B cell (primary cell): ENCODE data around the gene FAM174C. TPM values are rescaled to one million over a fixed set of nuclear protein-coding genes. Genes with fewer than 3 reads are reported as not detected.

Experiments
- ATAC-seq: fragments of 200-7000 bp; cut with Tn5 transposase; one replicate; pipeline ENCODE4 v1.10.0; 2021; ENCODE audit warnings: low read depth, mild to moderate bottlenecking, moderate number of reproducible peaks, moderate library complexity
- CTCF ChIA-PET: fragments of 350-600 bp; sonication (Branson Sonifier 250); formaldehyde crosslinking; loops from one replicate; lab custom pipeline; 2021; ENCODE audit warnings: antibody characterized with exemption, inconsistent platforms; lab: Charles Lee
- POLR2A ChIA-PET: fragments of 350-600 bp; sonication (Branson Sonifier 250); formaldehyde crosslinking; loops from one replicate; lab custom pipeline; 2021; ENCODE audit warnings: antibody characterized with exemption; lab: Charles Lee
- DNase-seq: peaks from one replicate; pipeline ENCODE4 v3.0.0; 2013
- H2AFZ ChIP-seq: 2 replicates; pipeline ENCODE4 v1.6.1; 2012; ENCODE audit warnings: mild to moderate bottlenecking, low read depth, low read length; ENCODE audit not compliant: insufficient read depth, poor library complexity, severe bottlenecking
- H3K27ac ChIP-seq, 2 donors: 1 replicate in 1 of 2; 2 replicates in 1 of 2; pipeline ENCODE4 v1.5.1; 2012 to 2013; ENCODE audit warnings: low read length in 2 of 2, mild to moderate bottlenecking in 2 of 2, moderate library complexity in 1 of 2
- H3K27me3 ChIP-seq, 4 experiments: fragments of 200-600 bp in 1 of 4; sonication (generic) in 1 of 4; replicated peaks in 1 of 4; 1 replicate in 2 of 4; 2 replicates in 2 of 4; pipeline versions ENCODE4 v1.6.1 to v1.7.0; 2013 to 2016; ENCODE audit warnings: low read length in 3 of 4, mild to moderate bottlenecking in 2 of 4, mixed read lengths in 1 of 4, moderate library complexity in 1 of 4; ENCODE audit not compliant: insufficient read depth in 4 of 4, control insufficient read depth in 3 of 4; ENCODE audit errors: control extremely low read depth in 1 of 4
- H3K36me3 ChIP-seq, 2 experiments: replicated peaks in 1 of 2; 1 replicate in 1 of 2; 2 replicates in 1 of 2; pipeline versions ENCODE4 v1.6.1 to v1.7.1; 2013; ENCODE audit warnings: low read length in 1 of 2; ENCODE audit not compliant: insufficient read depth in 2 of 2, control insufficient read depth in 1 of 2; ENCODE audit errors: control extremely low read depth in 1 of 2, extremely low read depth in 1 of 2
- H3K4me1 ChIP-seq, 2 donors: fragments of 200-600 bp in 1 of 2; sonication (generic) in 1 of 2; 1 replicate in 1 of 2; 2 replicates in 1 of 2; pipeline versions ENCODE4 v1.5.1 to v1.6.1; 2013 to 2017; ENCODE audit warnings: low read length in 2 of 2; ENCODE audit not compliant: control insufficient read depth in 2 of 2, insufficient read depth in 2 of 2
- H3K4me2 ChIP-seq: replicated peaks from 2 replicates; pipeline ENCODE3; 2012; ENCODE audit warnings: mild to moderate bottlenecking, low read depth, low read length; ENCODE audit not compliant: poor library complexity, severe bottlenecking
- H3K4me3 ChIP-seq, 5 experiments: fragments of 200-600 bp in 1 of 5; sonication (generic) in 1 of 5; 1 replicate in 3 of 5; 2 replicates in 2 of 5; pipeline versions ENCODE4 v1.5.1 to v1.7.0; 2011 to 2016; ENCODE audit warnings: low read length in 4 of 5, mild to moderate bottlenecking in 4 of 5, low read depth in 2 of 5, control low read depth in 1 of 5, moderate library complexity in 1 of 5; ENCODE audit not compliant: insufficient read depth in 1 of 5; ENCODE audit errors: control extremely low read depth in 1 of 5, extremely low read depth in 1 of 5
- H3K79me2 ChIP-seq: fragments of 200-600 bp; sonication (generic); one replicate; pipeline ENCODE4 v1.6.0; 2016; ENCODE audit warnings: low read length; ENCODE audit not compliant: control insufficient read depth, insufficient read depth
- H3K9ac ChIP-seq: fragments of 200-600 bp; sonication (generic); 2 replicates; pipeline ENCODE4 v1.6.1; 2017; ENCODE audit warnings: mild to moderate bottlenecking, low read length, moderate library complexity
- H3K9me3 ChIP-seq, 3 donors: one replicate each; pipeline versions ENCODE4 v1.6.1 to v1.7.1; 2013; ENCODE audit warnings: low read length in 2 of 3; ENCODE audit not compliant: control insufficient read depth in 2 of 3, insufficient read depth in 1 of 3; ENCODE audit errors: control extremely low read depth in 1 of 3
- H4K20me1 ChIP-seq: 2 replicates; pipeline ENCODE4 v1.6.0; 2012; ENCODE audit warnings: mild to moderate bottlenecking, low read length; ENCODE audit not compliant: insufficient read depth, control insufficient read depth, poor library complexity, severe bottlenecking
- H3K27ac Mint-ChIP-seq: one replicate; pipeline ENCODE4 v1.8.0; 2021; ENCODE audit warnings: mixed read lengths
- H3K27me3 Mint-ChIP-seq: one replicate; pipeline ENCODE4 v1.8.0; 2021; ENCODE audit warnings: mixed read lengths
- H3K4me1 Mint-ChIP-seq: one replicate; pipeline ENCODE4 v1.8.0; 2021; ENCODE audit warnings: mixed read lengths
- H3K4me3 Mint-ChIP-seq: one replicate; pipeline ENCODE4 v1.8.0; 2021; ENCODE audit warnings: mixed read lengths
- H3K9me3 Mint-ChIP-seq: one replicate; pipeline ENCODE4 v1.8.0; 2022; ENCODE audit warnings: mixed read lengths; ENCODE audit not compliant: insufficient read depth
- CTCF ChIP-seq: fragments of 200-600 bp; IDR thresholded peaks from one replicate; pipeline ENCODE4 v1.8.0; 2022; ENCODE audit warnings: antibody characterized with exemption, mild to moderate bottlenecking
- EZH2 ChIP-seq: IDR thresholded peaks from 2 replicates; pipeline ENCODE4 v1.6.1; 2012; ENCODE audit warnings: borderline replicate concordance, low read depth, mild to moderate bottlenecking, moderate library complexity, low read length; ENCODE audit not compliant: insufficient read depth, poor library complexity, severe bottlenecking
- WGBS: methylation state at CpG from one replicate; pipeline ENCODE4 v1.1.5; 2013; ENCODE audit warnings: missing lambda C conversion rate; ENCODE audit not compliant: insufficient coverage; 5-methylcytosine and 5-hydroxymethylcytosine counted together
- intact Hi-C: fragments of 100-400 bp; cut with micrococcal nuclease; formaldehyde crosslinking; loops from one replicate; pipeline ENCODE4 v1.10.0; 2022
- polyA plus RNA-seq: library from polyadenylated mRNA; depleted of rRNA; stranded (reverse); fragments of >200 nt; gene quantifications from 2 replicates; pipeline ENCODE4 v1.2.3, GENCODE V29; 2012
- total RNA-seq, 2 donors: library from RNA; stranded (reverse); fragments of 120-200 nt in 1 of 2; gene quantifications; 1 replicate in 1 of 2; 2 replicates in 1 of 2; pipeline versions ENCODE4 v1.2.3 to v1.2.4, GENCODE V29; 2013 to 2022

Gene FAM174C
- total and polyA plus RNA-seq, 2 donors (not counting 1 experiment from before 2014, with no cell fraction given) = 41.1 to 70.6 TPM

DNA sequence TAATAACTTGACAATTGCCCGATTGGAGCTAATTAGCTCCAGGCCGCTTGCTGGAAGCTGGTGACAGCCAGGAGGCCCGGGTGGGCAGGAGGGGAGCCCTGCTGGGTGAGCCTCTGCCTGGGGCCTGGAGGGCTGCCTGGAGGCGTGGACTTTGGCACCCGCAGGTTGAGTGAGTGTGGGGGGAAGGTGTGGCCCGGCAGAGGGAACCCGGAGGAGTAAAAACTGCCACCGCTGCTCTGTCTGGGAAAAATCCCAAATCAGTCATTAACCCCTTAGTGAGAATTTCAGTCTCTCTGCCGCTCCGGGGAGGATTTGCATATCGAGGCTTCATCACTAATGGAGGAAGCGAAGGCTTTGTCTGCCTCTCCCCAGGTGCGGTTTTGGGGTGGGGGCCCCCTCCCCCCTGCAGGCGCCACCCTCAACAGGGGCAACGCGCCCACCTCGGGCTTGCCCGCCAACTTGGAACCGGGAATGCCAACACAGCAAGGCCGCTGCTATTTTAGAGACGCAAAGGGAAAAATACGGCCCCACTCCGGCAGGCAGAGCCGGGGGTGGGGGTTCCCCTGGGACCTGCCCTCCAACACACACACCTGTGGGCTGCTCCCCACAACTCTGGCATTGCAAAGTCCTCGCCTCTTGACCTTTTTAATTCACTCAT lies 16.6 kb downstream of the FAM174C start:
- Histone ChIP-seq H4K20me1 (no peaks in the 10 kb centered on the region), H3K36me3 (no peaks in the 10 kb centered on the region), H3K4me3 (no peak overlapping the region), H3K4me2 (peak overlapping the region; percentile 44), H3K4me1 (peaks cover 15 to 26% of the 10 kb centered on the region in 2 donors), H3K9ac (no peak overlapping the region), H3K79me2 (no peaks in the 10 kb centered on the region), H3K27ac (no peak overlapping the region), H3K9me3 (peaks cover 0 to 8% (median 0%) of the 10 kb centered on the region in 3 donors), H3K27me3 (peaks cover 0 to 84% (median 22%) of the 10 kb centered on the region in 4 experiments), H2AFZ (no peak overlapping the region)
- DNase-seq = peak; percentile 37
- CTCF ChIA-PET = interaction anchor here (0.6 kb wide), 1 partner anchor 46 kb away, joined by 4 read pairs; no protein-coding TSS in a partner anchor
- WGBS = 65% methylated on average over 20 of the region's 25 CpGs
- ATAC-seq = peak; percentile 29
- Mint-ChIP-seq H3K4me1 (peaks cover 8% of the 10 kb centered on the region), H3K9me3 (no peaks in the 10 kb centered on the region), H3K27ac (no peak overlapping the region), H3K27me3 (peaks cover 20% of the 10 kb centered on the region), H3K4me3 (no peak overlapping the region)
- POLR2A ChIA-PET = interaction anchor here (0.6 kb wide), 1 partner anchor 14 kb away, joined by 3 read pairs; no protein-coding TSS in a partner anchor
- TF ChIP-seq EZH2 (no peak), CTCF (no peak)
- intact Hi-C loops = no loop called here
